RWPE1 (cell line): ENCODE measurements around the gene STT3B.

ENCODE experiments used
- CTCF ChIA-PET: fragments of 350-600 bp; sonication (Branson Sonifier 250); formaldehyde crosslinking; extraction: SDS; loops from one replicate; lab custom pipeline; 2021; lab: Yijun Ruan, JAX
- POLR2A ChIA-PET: fragments of 400-600 bp; formaldehyde crosslinking; extraction: SDS; loops from one replicate; lab custom pipeline; 2020; ENCODE audit warnings: antibody characterized with exemption; ENCODE audit not compliant: low non-redundant PET; lab: Yijun Ruan, JAX
- DNase-seq: peaks from one replicate; pipeline ENCODE4 v3.0.0; 2012; ENCODE audit warnings: low spot score
- H3K27ac ChIP-seq: fragments of 450-650 bp; 2 replicates; pipeline ENCODE4 v1.5.1; 2017
- TF ChIP-seq, protein P1 (sequence below): fragments of 450-650 bp; conservative IDR thresholded peaks from 2 replicates; pipeline ENCODE4 v1.5.1; 2017; ENCODE audit warnings: low read depth, mild to moderate bottlenecking

The STT3B gene

DNA sequence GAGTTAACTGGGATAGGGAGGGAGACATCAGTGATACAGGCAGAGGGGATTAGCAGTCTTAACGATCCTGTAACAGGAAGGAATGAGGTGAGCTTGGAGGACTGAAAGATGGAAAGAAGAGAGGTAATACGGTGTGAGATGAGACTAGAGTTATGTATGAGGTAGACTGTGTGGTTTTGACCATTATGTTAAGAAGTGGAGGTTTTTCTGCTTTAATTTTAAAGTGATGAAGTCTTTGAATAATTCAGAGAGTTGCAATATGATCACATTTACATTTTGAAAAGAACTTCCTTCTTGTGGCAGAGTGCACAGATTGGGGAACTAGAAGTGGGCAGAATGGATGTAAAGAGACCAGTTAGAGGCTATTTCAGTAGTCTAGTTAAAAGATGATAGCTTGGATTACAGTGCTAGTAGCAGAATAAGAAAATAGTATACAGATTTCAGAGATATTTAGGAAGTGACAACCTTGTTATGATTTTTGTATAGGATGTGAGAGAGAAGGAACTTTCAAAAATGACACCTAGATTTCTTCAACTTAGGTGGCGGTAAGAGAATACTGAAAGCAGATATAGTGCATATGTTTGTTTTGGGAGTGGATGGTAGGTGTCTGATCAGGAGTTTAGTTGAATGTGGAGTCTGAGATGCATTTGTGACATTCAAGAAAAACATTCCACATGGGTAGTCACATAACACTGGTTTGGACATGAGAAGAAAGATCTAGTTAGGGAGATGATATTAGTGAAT lies 40.5 kb downstream of the STT3B start:
- ChIA-PET CTCF (no interaction called here), POLR2A (no interaction called here)
- DNase-seq, result no peak
- no peak overlapping the region for H3K27ac ChIP-seq
- TF ChIP-seq, protein P1, sequence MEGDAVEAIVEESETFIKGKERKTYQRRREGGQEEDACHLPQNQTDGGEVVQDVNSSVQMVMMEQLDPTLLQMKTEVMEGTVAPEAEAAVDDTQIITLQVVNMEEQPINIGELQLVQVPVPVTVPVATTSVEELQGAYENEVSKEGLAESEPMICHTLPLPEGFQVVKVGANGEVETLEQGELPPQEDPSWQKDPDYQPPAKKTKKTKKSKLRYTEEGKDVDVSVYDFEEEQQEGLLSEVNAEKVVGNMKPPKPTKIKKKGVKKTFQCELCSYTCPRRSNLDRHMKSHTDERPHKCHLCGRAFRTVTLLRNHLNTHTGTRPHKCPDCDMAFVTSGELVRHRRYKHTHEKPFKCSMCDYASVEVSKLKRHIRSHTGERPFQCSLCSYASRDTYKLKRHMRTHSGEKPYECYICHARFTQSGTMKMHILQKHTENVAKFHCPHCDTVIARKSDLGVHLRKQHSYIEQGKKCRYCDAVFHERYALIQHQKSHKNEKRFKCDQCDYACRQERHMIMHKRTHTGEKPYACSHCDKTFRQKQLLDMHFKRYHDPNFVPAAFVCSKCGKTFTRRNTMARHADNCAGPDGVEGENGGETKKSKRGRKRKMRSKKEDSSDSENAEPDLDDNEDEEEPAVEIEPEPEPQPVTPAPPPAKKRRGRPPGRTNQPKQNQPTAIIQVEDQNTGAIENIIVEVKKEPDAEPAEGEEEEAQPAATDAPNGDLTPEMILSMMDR, result no peak

DNA sequence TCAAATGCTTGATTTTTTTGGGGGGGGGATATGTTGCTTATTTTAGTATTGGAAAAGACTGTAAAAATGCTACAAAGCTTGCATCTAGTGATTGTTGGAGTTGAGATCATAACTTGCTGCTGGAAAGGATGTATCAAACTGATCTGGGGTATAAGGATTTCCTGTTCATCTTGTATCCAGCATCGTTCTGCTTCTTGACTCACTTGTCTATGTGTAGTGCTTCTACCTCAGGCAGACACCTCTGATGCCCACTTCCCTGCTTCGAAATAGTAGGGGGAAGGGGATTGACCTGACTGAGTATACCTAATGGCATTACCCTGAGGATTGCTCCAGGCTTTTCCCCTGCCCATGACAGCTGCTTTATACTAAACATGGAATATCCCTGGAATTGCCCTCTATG lies 42.7 kb downstream of the STT3B start:
- CTCF ChIA-PET, result interaction anchor here (0.7 kb wide), 1 partner anchor 16 kb away, joined by 5 read pairs; no protein-coding TSS in a partner anchor
- H3K27ac ChIP-seq, result no peak overlapping the region

DNA sequence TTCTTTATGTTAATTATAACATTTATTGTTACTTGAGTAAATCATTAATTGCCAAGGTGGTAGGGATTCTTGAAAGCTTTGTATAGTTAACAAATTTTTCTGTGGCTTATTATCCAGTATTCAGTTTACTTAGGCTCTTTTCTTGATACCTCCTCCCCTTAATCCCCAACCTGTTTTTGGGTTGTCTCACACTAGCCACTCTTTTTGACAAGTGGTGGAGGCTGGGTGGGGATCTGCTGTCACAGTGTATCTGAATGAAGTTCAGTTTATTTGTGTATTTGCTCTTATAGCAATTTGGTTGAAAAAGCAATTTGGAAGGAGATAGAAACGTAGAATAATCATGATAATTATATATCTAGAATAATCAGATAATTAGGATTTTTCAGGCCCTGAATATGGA lies 43.8 kb downstream of the STT3B start:
- TF ChIP-seq, protein P1, result no peak
- DNase-seq, result no peak
- POLR2A ChIA-PET, result no interaction called here
- CTCF ChIA-PET, result no interaction called here
- no peak overlapping the region for H3K27ac ChIP-seq

More for the DNA sequence above, 42.7 kb downstream of the STT3B start:
- DNase-seq, result no peak
- TF ChIP-seq, protein P1, result no peak
- POLR2A ChIA-PET, result no interaction called here

DNA sequence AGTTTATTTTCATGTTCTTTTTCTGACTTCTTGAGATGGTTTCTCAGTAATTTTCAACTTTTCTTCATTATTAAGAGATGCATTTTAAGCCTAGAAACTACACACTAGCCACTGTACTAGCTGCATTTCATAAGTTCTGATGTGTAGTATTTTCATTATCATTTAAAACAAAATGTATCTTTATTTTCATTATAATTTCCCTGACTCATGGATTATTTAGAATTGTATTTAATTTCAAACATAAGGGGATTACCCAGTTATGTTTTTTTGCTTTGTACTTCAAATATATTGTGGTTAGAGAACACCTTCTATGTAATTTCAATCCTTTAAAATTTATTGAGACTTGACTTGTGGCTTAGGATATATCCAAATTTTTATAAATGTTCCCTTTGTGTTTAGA lies 44.5 kb downstream of the STT3B start:
- no peak for DNase-seq
- POLR2A ChIA-PET, result no interaction called here
- TF ChIP-seq, protein P1, result no peak
- no peak overlapping the region for H3K27ac ChIP-seq
- CTCF ChIA-PET, result no interaction called here

DNA sequence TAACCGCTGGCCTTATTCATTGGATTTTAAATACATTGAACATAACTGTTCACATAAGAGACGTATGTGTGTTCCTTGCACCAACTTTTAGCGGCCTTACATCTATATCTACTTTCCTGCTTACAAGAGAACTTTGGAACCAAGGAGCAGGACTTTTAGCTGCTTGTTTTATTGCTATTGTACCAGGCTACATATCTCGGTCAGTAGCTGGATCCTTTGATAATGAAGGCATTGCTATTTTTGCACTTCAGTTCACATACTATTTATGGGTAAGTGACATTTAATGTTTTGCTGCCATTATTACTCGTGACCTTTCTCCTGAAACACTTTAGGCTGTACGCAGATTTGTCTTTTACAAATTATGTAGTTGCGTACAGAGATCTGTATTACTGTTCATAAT lies 47.1 kb downstream of the STT3B start:
- POLR2A ChIA-PET, result no interaction called here
- no peak for DNase-seq
- H3K27ac ChIP-seq, result no peak overlapping the region
- CTCF ChIA-PET, result no interaction called here
- TF ChIP-seq, protein P1, result no peak

DNA sequence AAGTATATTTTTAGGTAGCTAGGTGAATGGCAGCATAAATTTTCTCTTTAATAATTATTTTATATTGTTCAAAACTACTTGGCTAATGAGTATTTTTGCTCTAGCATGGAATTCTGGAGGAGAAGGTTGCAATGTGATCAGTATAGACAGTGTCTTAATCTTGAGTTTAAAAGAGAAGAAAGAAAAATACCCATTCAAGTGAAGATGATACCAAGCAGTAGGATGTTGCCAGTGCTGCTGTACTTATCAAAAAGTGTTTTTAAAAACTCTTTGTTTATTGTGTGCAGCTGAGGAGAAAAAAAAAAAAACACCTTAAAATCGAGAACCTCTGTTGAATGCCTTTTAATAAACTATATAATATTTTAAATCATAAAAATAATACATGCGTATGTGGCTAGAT lies 47.9 kb downstream of the STT3B start:
- no peak for DNase-seq
- ChIA-PET POLR2A (no interaction called here), CTCF (no interaction called here)
- H3K27ac ChIP-seq, result no peak overlapping the region
- TF ChIP-seq, protein P1, result no peak
